ENCODE results near the gene LCN10. TPM values are rescaled to one million over a fixed set of nuclear protein-coding genes. Genes with fewer than 3 reads are reported as not detected.
A peak's percentile ranks its signal among the peaks of the same experiment; 100 is the strongest.
"Not testable (repeated sequence)": the region's sequence is repeated elsewhere in the genome, so short reads cannot be mapped to it uniquely, and the experiment has no call there.

The LCN10 gene
- total RNA-seq, 1 donor from 2014 or later: not detected

DNA sequence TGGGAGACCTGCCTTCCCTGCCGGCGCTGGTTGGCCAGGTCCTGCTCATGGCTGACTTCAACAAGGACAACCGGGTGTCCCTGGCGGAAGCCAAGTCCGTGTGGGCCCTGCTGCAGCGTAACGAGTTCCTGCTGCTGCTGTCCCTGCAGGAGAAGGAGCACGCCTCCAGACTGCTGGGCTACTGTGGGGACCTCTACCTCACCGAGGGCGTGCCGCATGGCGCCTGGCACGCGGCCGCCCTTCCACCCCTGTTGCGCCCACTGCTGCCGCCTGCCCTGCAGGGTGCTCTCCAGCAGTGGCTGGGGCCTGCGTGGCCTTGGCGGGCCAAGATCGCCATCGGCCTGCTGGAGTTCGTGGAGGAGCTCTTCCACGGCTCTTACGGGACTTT, 19.8 kb downstream of the LCN10 start:
- no peak for FAIRE-seq
- peak in 1 of 2 donors; percentile 43 for DNase-seq (ENCODE audit: low spot score in 2 of 2)

DNA sequence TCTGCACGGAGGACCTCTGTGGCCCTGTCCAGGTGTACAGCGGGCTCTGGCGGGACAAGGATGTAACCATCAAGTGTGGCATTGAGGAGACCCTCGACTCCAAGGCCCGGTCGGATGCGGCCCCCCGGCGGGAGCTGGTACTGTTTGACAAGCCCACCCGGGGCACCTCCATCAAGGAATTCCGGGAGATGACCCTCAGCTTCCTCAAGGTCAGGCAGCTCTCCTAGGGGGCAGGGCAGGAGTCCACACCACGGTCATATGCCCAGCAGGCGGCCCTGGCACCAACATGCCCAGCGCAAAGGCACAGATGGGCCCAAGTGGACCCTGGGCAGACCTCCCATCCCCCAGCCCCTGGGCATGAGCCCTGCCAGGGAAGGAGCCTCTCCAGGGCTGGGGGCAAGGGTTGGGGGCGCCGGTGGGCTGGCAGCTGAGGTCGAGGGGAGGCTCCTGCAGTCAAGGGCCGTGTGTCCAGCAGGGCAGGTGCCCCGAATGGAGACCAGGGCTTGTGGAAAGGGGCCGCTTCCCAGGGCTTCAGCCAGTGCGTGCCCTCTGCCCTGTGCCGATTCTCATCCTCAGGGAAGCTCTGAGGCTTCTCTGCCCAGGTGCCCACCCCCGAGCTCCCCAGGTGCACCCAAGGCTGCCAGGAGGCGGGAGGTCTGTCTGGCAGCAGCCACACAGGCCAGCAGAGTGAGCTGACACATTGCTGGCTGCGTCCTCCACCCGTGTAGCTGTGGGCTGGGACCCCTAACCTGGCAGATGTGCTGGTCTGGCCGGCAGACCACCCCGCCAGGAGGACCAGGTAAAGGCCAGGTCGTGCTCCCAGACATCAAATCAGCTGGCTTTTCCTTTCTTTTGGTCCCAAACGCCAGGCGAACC, 20.4 kb downstream of the LCN10 start:
- FAIRE-seq (no peak), DNase-seq (ENCODE audit: low spot score in 2 of 2) (peak in 1 of 2 donors; percentile 43)

DNA sequence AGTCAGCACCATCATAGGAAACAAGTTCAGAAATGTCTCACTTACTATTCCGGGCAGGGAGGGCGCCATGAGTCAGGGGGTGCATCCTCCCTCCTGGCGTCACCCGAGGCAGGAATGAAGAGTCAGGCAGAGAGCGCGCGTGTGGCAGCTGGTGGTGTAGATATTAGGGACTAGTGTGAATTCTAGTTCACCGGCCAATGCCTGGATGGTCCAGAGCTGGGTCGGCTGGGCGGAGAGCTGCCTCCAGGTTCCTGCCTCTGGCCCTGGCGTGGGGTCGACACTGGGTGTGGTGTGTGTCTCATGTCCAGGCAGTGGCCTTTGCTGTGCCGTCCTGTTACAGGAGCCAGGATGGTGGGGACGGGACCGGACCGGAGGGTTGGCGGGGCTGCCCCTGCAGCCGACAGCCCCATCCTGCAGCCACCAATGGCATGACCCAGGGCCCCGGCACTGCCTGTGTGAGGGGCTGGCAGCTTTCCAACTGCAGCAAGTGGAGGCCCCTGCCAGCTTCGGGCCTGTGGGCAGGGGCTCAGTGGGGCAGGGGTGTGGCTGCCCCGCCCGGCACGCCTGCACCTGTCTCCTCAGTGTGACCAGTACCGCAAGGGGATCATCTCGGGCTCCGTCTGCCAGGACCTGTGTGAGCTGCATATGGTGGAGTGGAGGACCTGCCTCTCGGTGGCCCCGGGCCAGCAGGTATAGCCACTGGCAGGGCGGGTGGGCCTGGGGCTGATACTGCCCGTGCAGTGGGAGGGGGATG, 21.2 kb downstream of the LCN10 start:
- DNase-seq (ENCODE audit: low spot score in 2 of 2) (peak in 1 of 2 donors; percentile 44), FAIRE-seq (no peak)

DNA sequence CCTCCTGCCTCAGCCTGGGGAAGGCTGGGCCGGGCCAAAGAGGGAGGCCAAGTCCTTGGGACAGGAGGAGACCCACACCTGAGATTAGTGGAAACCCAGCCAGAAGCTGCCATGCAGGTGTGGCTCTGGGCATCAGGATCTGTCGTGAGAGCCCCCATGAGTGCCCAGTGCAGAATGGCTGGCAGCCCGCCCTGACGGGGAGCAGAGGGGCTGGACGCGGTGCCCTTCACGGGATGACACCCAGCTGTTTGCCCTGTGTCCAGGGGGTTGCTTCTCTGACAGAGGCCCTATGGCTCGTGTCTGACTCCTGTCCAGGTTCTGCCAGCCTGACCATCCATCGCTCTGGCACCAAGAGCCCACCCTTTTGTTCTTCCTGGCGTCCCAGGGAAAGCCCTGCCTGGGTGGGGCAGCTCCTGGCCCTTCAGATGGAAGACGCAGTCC, 21.8 kb downstream of the LCN10 start:
- DNase-seq (ENCODE audit: low spot score in 2 of 2) (peak in 1 of 2 donors; percentile 49), FAIRE-seq (no peak)

DNA sequence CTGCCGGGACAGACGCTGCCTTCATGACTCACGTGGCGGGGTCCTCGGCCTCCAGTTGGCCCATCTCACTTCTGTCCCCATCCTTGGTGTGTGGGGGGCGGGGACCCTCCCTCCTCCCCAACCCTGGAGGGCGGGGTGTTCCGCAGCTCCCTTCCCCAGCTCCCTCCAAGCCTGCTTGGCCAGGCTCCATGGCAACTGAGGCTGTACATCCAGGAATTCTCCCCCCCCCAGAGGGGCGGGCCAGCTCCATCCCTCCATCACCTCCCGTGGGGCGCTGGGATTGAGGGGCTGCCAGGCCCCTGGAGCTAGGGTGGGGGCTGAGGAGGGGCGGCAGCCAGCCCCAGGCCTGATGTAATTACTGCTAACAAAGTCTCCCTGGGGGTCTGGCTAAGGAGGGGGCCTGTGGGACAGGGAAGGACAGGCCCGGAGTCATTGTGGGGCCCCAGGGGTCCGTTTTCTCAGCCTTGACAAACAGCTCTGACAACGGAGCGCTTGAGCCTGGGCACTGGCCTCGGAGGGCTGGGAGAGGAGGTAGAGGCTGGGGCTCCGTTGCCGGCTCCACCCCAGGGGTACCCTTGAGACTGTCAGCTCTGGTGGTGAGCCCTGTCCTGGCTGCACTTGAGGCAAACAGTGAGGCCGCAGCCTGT, 22.4 kb downstream of the LCN10 start:
- peak in 1 of 2 donors; percentile 54 for DNase-seq (ENCODE audit: low spot score in 2 of 2)
- FAIRE-seq: no peak

DNA sequence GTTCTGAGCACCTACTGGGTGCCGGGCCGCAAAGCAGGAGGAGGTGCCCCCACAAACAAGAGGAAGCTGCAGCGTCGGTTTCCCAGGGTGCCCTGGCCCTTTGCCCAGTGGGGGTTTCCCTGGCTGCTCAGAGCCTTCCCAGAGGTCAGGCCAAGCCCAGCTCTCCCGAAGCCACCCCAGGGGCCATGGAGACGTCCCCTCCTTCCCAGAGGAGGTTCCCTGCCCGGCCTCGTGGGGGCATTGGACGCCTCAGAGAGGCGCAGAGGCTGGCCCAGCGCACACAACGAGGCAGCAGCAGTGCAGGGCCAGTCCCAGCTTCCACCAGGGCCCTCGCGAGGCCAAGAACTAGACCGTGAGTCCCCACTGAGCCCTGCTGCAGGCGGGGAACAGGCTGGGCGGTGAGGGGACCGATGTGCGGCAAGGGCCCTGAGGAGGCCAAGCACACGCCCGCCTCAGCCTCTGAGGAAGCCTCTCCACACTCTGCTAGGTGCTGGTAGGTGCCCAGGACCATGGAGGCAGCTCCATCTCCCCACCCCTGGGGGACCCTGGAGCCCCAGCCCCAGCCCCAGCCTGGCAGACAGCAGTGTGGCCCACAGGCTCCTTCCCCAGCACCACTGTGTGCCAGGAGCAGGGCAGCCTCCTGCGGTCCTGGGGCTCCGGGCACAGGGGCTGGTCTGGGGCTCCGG, 23.4 kb downstream of the LCN10 start:
- no peak for FAIRE-seq
- DNase-seq (ENCODE audit: low spot score in 2 of 2): peak in 1 of 2 donors; percentile 36

DNA sequence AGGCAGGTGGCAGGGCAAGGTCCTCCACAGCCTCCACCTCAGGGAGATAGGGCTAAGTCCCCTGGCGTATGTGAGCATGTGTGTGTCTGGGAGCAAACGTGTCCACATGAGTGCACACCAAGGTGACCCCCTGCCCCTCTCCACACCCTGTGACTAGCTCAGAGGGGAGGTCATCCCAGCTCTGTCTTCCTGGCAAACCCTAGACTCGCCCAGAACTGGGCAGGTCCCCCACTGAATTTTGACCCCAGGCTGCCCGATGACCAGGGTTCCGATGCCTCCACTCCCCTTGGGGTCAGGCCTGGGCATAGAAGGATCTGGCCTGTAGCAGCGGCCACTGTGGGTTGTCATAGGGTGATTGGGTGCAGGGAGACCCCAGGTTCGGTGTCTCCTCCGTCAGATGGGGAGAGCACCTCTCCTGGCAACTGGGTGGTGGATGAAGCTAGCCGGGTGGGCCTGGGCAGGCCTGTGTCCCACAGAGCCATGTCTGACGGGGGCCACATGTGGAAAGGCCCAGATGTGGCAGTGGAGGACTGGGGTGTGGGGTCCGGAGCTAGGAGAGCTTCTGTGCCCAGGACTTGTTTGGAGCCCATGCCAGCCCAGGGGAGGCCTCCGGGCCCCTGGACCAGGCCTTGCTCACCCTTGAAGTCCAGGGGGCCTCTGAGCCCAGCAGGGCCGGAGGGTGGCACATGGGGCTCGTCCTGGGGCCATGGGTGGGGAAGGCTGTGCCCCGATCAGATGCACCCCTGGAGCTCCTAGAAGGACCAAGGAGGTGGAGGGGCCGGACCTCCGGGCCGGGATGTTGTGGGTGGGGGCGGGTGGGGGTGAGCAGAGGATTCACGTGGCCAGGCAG, 24.2 kb downstream of the LCN10 start:
- DNase-seq (ENCODE audit: low spot score in 2 of 2) (no peak), FAIRE-seq (no peak)

DNA sequence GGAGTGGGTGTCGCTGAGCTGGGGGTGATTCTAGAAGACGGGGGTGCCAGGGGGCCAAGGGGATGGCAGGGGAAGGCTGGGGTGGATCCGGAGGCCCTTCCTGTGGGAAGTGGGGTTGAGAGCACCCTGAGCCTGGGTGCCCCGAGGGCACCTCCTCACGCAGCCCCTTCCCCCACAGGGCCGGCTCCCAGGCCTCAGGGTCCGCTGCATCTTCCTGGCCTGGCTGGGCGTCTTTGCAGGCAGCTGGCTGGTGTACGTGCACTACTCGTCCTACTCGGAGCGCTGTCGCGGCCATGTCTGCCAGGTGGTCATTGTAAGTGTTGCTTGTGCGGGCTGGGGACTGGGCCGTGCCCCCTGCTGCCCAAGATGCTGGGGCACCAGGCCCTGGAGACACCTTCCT, 25.3 kb downstream of the LCN10 start:
- DNase-seq (ENCODE audit: low spot score in 2 of 2) (no peak), FAIRE-seq (no peak)

DNA sequence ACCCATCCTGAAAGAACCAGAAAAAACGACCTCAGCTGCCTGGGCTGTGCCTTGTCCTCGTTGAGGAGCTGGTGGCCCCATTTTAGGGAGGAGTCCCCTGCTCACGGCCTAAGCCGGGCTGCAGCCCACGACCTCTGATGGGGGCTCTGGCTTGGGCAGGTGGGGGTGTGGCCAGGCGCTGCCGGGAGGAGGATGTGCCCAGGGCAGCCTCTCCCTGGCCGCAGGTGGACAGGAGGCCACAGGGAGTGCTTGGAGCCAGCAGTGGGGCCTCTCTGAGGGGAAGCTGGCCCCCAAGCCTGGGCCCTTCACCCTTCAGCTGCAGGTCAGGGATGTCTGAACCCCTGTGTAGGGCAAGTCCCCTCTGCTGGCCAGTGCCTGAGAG, 27.9 kb downstream of the LCN10 start:
- DNase-seq (ENCODE audit: low spot score in 2 of 2): no peak
- no peak for FAIRE-seq

DNA sequence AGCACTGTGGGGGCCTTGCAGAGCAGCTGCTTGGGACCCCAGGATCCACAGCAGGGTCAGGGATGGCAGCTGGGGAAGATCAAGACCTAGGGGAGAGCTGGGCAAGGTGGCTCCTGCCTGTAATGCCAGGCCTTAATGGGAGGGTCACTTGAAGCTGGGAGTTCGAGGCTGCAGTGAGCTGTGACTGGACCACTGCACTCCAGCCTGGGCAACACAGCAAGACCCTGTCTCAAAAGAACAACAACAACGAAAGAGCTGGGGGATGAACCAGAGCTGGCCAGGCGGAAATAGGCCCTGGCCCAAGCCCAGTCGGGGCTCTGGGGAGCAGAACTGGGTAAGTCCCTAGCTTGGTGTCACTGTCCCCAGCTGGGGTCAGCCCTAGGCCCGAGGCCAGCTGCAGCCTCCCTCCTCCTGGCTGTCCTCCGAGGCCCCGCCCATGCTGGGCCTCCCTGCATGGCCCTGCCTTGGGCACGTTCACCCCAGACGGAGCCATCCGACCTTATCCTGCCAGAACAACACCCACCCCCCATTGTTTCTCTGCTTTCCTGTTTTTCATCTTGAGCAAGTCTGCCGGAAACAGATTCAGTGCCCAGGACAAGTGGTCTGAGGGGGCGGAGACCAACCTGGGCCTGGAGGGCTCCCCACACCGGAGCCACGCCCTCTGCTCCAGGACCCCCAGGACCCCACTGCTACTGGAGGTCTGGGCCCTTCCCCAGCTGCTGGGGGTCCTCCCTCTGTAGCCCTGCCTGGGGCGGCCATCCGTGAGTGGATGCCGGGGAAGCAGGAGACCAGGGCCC, 28.4 kb downstream of the LCN10 start:
- DNase-seq (ENCODE audit: low spot score in 2 of 2) (no peak), FAIRE-seq (no peak)

DNA sequence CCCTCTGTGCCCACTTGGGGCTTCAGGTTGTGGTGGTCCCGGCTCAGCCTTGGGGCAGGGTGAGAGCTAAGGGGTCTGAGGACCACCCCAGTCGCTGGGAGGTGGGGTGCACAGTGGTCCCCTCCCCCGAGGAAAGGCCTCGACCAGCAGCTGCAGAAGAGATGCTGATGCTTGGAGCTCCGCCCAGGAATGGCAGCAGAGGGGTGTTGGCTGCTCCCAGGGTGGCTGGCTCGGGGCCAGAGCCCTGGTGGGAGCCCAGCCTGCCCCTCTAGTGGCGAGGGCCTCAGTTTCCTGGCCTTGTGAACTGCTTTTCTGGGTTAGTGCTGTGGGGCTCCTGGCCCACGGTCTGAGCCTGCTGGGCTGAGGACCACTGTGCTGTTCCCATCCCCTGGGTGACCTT, 29.2 kb downstream of the LCN10 start:
- peak in 1 of 2 donors; percentile 63 for DNase-seq (ENCODE audit: low spot score in 2 of 2)
- FAIRE-seq: no peak

DNA sequence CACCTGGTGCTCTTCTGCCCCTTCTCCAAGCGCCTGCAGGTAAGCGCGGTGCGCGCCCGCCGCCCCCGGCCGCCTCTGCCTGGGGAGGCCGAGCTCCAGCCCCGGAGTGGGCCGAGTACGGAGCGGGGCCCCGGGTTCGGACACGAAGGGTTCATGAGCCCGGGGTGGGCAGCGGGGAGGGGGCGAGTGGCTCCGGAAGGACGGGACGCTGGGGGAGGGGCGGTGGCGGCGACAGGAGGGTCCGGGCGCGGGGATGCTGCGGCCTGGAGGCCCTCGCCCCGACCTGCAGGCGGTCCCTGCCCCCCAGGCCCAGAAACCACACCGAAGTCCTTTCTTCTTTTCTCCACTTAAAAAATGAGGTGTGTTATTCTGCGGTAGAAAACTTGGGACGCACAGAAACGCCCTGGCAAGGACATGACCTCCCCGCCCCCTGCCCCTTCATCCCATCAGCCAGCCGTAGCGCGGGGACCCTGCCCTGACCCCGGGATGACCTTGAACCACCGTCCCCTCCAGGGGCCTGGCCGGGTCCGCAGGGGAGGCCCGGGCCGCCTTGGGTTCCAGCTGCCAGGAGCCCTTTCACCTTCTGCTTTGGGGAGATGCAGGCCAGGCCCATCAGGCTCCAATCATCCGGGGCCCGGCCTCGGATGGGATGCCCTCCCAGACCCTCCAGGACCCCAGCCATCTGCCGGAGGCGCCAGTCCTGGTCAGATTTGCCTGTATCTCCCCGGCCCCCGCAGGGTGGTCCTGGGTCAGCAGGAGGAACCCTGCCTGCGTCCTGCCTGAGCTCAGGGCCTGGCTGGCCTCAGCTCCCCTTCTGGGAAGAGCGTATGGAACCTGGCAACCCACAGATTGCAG, 29.8 kb downstream of the LCN10 start:
- FAIRE-seq: no peak
- DNase-seq (ENCODE audit: low spot score in 2 of 2): no peak

DNA sequence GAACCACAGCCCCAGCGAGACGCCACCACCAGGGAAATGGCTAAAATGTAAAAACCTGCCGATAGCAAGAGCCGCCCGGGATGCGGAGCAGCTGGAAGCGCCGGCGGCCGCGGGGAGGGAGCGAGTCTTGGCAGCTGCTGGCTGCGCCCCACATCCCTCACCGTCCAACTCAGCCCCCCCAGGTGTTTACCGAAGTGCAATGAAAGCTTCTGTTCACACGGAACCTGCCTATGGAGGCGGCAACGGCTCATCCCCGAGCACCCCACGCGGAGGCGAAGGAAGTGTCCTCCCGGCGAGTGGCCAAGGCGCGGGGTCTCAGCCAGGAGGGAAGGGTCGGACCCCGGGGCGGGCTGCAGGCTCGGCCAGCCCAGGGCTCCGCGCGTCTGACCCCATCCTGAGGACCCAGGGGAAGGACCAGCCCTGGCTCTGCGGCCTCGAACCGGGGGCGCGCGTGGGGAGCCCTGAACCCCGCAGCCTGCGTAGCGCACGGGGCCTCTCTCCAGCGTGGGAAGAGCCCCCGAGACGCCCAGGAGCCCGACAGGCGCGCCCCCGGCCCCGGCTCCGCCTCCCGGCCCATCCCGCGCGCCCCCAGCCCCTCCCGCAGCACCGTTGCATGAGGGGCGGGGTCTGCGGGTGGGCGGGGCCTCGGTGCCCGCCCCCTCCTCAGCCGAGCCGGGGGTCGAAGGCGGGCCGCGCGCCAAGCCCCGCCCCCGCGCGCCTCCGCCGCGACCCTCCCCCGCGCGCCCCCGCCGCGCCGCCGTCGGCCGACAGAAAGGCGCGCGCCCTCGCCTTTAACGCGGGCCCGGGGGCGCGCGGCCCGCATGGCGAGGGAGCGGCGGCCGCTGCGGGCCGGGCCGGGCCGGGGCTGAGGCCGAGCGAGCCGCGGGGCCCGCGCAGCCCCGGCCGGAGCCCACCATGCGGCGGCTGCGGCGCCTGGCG, 30.7 kb downstream of the LCN10 start, which contains the start of gene DIPK1B:
Gene DIPK1B (plus strand): TSS at position 822 of the 939 bp plus-strand sequence. CDS start 94 bp downstream, at position 916.
- DNase-seq (ENCODE audit: low spot score in 2 of 2) (peak; percentile 77 to 82), FAIRE-seq (no peak)

DNA sequence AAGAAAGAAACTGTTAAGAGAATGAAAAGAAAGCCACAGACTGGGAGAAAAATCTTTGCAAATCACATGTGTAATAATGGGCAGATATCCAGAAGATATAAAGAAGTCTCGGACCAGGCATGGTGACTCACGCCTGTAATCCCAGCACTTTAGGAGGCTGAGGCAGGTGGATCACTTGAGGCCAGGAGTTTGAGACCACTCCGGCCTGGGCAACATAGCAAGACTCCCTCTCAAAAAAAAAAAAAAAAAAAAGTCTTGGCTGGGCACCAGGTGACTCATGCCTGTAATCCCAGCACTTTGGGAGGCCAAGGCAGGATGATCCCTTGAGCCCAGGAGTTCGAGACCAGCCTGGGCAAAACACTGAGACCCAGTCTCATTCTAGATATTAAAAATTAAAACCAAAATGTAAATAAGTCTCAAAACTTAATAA, 31.5 kb downstream of the LCN10 start:
- FAIRE-seq; DNase-seq (ENCODE audit: low spot score in 2 of 2): not testable (repeated sequence)

DNA sequence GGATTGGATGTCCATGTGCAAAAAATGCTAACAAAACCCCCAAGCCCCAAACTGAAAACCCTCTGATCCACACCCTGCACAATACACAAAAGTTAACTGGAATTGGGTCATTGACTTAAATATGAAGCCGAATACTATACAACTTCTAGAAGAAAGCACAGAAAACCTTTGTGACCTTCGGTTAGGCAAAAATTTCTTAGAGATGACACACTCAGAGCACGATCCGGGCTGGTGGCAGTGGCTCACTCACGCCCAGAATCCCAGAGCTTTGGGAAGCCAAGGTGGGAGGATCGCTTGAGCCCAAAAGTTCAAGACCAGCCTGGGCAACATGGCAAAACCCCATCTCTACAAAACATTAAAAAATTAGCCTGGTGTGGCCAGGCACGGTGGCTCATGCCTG, 32.2 kb downstream of the LCN10 start:
- DNase-seq (ENCODE audit: low spot score in 2 of 2) (no peak), FAIRE-seq (no peak)

DNA sequence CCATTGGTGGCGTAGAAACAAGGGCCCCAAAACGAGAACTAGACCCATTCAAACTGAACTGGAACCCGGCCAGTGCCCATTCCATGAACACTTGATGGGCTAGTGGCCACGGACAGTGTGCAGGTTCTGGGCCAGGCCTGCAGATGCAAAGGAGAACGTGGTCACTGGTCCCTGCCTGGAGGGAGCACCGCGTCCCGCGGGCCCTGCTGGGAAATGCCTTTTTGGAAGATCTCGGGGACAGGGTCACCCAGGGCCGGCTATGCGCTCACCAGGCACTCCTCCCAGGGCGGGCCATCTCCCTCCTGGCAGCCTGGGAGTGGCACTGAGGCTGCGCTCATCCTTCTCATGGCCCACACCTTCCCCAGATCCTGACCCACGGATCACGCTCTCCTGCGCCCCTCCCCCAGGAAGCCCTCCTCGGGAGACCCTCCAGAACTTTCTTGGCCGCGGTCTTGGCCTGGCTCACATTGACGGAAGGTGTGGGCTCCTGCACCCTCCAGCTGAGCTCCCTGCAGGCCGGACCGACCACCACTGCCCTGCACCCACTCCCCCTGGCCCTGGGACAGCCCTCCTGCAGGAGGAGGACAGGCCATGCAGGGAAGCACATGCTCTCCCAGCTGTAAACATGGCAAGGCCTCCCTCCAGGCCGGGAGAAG, 33.2 kb downstream of the LCN10 start:
- FAIRE-seq (no peak), DNase-seq (ENCODE audit: low spot score in 2 of 2) (no peak)
